OCI-LY1 (cell line): ENCODE data around the gene HBP1.

Source experiments
- EZH2 ChIP-seq: fragments of 200-600 bp; sonication (generic), shearing (Covaris generic); IDR thresholded peaks from 2 replicates; pipeline ENCODE4 v1.8.0; 2017; ENCODE audit warnings: borderline replicate concordance, mixed run types, mild to moderate bottlenecking, antibody characterized with exemption, low read length, moderate library complexity, mixed read lengths
- TF ChIP-seq, protein P1 (sequence below): fragments of 200-600 bp; sonication (generic), shearing (Covaris generic); IDR thresholded peaks from 2 replicates; pipeline ENCODE4 v1.5.1; 2017; ENCODE audit warnings: mild to moderate bottlenecking, antibody characterized with exemption, low read length, moderate library complexity, mixed read lengths

DNA sequence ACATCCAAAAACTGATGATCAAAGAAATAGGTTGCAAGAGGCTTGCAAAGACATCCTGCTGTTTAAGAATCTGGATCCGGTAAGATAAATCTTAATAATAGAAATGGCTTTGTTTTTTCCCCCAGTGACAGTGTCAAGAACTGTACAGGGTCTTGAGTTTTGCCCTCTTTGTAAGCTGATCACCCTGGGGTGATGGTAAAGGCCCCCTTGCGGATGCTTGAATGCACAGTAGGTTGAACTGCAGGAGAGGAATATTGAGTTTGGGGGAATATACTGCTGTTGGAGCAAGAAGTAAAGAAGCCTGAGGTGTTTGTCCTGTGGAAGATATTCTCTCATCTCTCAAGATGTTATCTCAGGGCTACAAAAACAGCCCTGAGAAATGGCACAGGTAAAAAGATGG, 40.6 kb upstream of the HBP1 start:
- TF ChIP-seq, protein P1, sequence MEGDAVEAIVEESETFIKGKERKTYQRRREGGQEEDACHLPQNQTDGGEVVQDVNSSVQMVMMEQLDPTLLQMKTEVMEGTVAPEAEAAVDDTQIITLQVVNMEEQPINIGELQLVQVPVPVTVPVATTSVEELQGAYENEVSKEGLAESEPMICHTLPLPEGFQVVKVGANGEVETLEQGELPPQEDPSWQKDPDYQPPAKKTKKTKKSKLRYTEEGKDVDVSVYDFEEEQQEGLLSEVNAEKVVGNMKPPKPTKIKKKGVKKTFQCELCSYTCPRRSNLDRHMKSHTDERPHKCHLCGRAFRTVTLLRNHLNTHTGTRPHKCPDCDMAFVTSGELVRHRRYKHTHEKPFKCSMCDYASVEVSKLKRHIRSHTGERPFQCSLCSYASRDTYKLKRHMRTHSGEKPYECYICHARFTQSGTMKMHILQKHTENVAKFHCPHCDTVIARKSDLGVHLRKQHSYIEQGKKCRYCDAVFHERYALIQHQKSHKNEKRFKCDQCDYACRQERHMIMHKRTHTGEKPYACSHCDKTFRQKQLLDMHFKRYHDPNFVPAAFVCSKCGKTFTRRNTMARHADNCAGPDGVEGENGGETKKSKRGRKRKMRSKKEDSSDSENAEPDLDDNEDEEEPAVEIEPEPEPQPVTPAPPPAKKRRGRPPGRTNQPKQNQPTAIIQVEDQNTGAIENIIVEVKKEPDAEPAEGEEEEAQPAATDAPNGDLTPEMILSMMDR = no peak
- TF ChIP-seq EZH2 = no peak
